Vagina (tissue), 2 donors: Measurements from ENCODE around the gene AUH. TPM values are rescaled to one million over a fixed set of nuclear protein-coding genes. Genes with fewer than 3 reads are reported as not detected.

ENCODE experiments used
- DNase-seq, 2 donors: peaks; one replicate each; pipeline ENCODE4 v3.0.0-alpha.2; 2017; ENCODE audit errors: extremely low spot score in 2 of 2
- H3K27ac ChIP-seq: fragments of 200-600 bp; sonication (generic); one replicate; pipeline ENCODE4 v1.5.1; 2019
- H3K27me3 ChIP-seq: fragments of 200-600 bp; sonication (generic); one replicate; pipeline ENCODE4 v1.5.1; 2019
- H3K36me3 ChIP-seq, 2 donors: fragments of 200-600 bp; sonication (generic); one replicate each; pipeline ENCODE4 v1.5.1; 2017 to 2019
- H3K4me1 ChIP-seq: fragments of 200-600 bp; sonication (generic); one replicate; pipeline ENCODE4 v1.5.1; 2019
- H3K4me3 ChIP-seq, 2 donors: fragments of 200-600 bp; sonication (generic); 1 replicate in 1 of 2; 2 replicates in 1 of 2; pipeline ENCODE4 v1.5.1; 2016 to 2019
- H3K9me3 ChIP-seq: fragments of 200-600 bp; sonication (generic); one replicate; pipeline ENCODE4 v1.5.1; 2019
- POLR2A ChIP-seq, 2 donors: fragments of 450-650 bp; IDR thresholded peaks; one replicate each; pipeline ENCODE4 v1.6.1; 2017; ENCODE audit warnings: antibody characterized with exemption in 2 of 2, mild to moderate bottlenecking in 2 of 2, moderate library complexity in 2 of 2
- POLR2AphosphoS5 ChIP-seq, 2 donors: sonication (generic); formaldehyde crosslinking; IDR thresholded peaks; one replicate each; pipeline ENCODE4 v1.9.0; 2017; ENCODE audit warnings: antibody characterized with exemption in 2 of 2, mild to moderate bottlenecking in 2 of 2, low read depth in 1 of 2; ENCODE audit not compliant: insufficient read depth in 1 of 2
- intact Hi-C: fragments of 100-400 bp; cut with DNase I; formaldehyde crosslinking; loops from one replicate; pipeline ENCODE4 v1.15.1; 2023
- total RNA-seq: library from RNA; depleted of rRNA; stranded (reverse); fragments of >200 nt; gene quantifications from one replicate; pipeline ENCODE4 v1.2.3, GENCODE V29; 2016
- TF ChIP-seq, protein P1 (sequence below), 3 experiments: fragments of 450-650 bp in 2 of 3; fragments of 200-600 bp in 1 of 3; sonication (generic) in 1 of 3; IDR thresholded peaks; one replicate each; pipeline ENCODE4 v1.5.1; 2017 to 2019; ENCODE audit warnings: antibody characterized with exemption in 3 of 3, mild to moderate bottlenecking in 2 of 3, moderate library complexity in 2 of 3

Gene AUH
- total RNA-seq, 1 donor from 2014 or later, result 39.0 TPM

DNA sequence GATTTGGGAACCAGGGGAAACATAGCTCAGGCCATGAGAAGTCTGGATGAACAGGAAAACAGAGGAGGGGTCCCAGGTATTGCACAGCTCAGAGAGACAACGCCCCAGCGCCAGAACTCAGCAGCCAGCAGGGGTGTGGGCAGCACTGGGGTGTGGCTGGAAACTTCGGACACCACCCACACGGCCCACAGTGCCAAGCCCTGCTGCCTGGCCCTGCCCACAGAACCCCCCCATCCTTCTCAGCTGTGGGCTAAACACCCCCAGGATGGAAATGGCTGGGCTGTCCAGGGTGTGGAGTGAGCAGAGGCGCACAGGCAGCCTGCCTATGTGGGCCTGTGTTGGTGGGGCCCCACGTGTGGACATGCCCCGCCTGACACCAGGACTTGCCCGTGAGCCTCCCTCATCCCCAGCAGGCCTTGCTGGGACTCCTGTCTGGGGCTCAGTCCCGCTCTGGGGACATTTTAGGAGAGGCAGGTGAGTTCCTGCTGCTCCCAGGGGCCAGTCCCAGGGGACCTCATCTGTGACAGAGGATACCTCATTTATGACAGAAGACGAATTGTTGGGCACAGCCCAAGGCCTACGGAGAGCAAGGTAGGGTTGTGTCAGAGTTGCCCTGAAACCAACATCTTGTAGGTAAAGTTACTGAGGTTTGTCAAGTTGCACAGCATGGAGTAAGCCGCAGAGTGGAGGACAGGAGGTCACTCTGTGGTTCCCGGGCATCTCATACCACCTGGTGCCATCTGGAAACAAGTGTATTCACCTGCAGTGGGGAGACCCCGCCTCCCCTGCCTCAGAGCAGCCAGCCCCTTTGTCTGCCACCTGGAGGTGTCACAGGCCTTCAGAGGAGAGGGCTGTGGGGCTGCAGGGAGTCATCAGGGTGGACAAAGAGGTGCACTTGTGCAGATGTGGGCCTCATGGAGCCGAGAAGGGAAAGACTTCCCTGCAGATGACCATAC is 183.2 kb downstream of the AUH start:
- no peak overlapping the region for H3K4me3 ChIP-seq
- DNase-seq, result peak; percentile 80 to 95
- H3K36me3 ChIP-seq, result no peaks in the 10 kb centered on the region
- no peak overlapping the region for H3K27ac ChIP-seq
- H3K9me3 ChIP-seq, result no peaks in the 10 kb centered on the region
- TF ChIP-seq POLR2A (IDR thresholded peaks at IDR 0.05) (no peak), POLR2AphosphoS5 (IDR thresholded peaks at IDR 0.05; ENCODE audit: insufficient read depth in 1 of 2, low read depth in 1 of 2) (no peak)
- TF ChIP-seq, protein P1, sequence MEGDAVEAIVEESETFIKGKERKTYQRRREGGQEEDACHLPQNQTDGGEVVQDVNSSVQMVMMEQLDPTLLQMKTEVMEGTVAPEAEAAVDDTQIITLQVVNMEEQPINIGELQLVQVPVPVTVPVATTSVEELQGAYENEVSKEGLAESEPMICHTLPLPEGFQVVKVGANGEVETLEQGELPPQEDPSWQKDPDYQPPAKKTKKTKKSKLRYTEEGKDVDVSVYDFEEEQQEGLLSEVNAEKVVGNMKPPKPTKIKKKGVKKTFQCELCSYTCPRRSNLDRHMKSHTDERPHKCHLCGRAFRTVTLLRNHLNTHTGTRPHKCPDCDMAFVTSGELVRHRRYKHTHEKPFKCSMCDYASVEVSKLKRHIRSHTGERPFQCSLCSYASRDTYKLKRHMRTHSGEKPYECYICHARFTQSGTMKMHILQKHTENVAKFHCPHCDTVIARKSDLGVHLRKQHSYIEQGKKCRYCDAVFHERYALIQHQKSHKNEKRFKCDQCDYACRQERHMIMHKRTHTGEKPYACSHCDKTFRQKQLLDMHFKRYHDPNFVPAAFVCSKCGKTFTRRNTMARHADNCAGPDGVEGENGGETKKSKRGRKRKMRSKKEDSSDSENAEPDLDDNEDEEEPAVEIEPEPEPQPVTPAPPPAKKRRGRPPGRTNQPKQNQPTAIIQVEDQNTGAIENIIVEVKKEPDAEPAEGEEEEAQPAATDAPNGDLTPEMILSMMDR (IDR thresholded peaks at IDR 0.05), result no peak
- peaks cover 15% of the 10 kb centered on the region for H3K4me1 ChIP-seq
- intact Hi-C loops, result no loop called here
- no peaks in the 10 kb centered on the region for H3K27me3 ChIP-seq

DNA sequence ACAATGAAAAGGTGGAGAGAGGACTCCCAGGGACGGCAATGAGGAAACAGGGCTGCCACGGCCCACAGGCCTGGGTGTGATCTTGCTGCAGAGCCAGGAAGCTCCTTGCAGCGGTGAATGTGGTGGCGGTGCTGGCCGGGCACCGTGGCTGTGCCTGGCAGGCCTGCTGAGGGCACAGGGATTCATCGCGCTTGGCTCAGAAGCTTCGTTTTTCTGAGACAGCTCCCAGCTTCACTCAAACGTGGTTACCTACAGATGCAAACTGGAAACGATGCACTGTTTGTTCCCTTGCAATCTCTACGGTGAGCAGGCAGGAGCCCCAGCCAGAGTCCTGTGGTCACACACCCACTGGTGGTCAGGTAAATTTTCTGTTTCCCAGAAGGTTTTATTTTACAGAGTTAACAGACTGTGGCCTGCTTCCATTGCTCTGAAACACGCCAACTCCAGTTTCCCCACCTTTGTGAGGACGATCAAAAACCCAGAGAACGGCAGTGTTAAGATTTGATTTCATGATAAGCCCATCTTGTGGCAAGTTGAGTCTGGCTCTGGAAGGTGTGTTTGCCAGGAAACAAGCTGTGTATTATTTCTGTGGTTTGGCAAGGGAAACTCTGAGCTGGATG is 183.9 kb downstream of the AUH start:
- H3K36me3 ChIP-seq, result no peaks in the 10 kb centered on the region
- H3K27ac ChIP-seq, result no peak overlapping the region
- TF ChIP-seq POLR2A (IDR thresholded peaks at IDR 0.05) (no peak), POLR2AphosphoS5 (IDR thresholded peaks at IDR 0.05; ENCODE audit: insufficient read depth in 1 of 2, low read depth in 1 of 2) (peak in 1 of 2 donors; percentile 26)
- TF ChIP-seq, protein P1 (IDR thresholded peaks at IDR 0.05), result no peak
- H3K9me3 ChIP-seq, result no peaks in the 10 kb centered on the region
- H3K27me3 ChIP-seq, result no peaks in the 10 kb centered on the region
- intact Hi-C loops, result no loop called here
- H3K4me1 ChIP-seq, result peaks cover 10% of the 10 kb centered on the region
- DNase-seq, result peak; percentile 79 to 93
- no peak overlapping the region for H3K4me3 ChIP-seq

DNA sequence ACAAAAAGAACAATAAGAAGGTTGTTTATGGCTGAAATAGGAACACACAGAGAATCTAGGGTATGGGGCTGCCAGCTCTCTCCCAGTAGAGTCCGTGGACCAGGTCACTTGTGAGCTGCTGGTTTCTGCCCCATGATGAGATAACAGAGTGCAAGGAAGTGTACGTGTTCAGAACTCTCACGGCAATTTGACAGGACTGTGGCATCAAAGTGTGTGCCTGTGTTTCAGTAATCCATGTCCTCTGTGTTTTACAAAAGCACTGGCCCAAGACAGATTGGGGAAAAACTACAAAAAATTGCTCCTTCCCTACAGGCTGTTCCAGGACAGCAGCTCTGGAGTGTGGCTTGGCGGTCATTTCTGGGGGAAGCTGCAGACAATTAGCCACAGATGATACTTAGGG is 184.6 kb downstream of the AUH start:
- no peak overlapping the region for H3K27ac ChIP-seq

DNA sequence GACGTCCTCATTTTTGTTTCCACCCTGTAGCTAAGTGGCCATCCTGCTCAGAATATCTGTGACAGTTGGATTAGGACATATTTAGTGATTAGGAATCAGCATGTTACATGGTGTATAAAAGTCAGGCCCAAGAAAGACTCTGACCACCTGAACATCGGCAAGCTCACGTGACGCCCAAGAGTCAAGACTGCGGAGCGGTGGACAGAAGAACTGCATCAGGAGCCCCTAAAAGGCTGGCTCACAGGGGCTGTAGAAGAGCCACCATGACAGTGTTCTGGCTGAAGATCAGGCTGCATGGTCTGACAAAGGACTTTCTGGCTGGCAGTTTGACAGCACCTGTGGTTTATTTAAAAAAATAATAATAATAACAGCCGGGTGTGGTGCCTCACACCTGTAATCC is 185.3 kb downstream of the AUH start:
- H3K9me3 ChIP-seq, result no peaks in the 10 kb centered on the region
- H3K27ac ChIP-seq, result no peak overlapping the region
- H3K4me3 ChIP-seq, result no peak overlapping the region
- TF ChIP-seq POLR2AphosphoS5 (IDR thresholded peaks at IDR 0.05; ENCODE audit: insufficient read depth in 1 of 2, low read depth in 1 of 2), result no peak
- TF ChIP-seq, protein P1 (IDR thresholded peaks at IDR 0.05), result no peak
- TF ChIP-seq POLR2A (IDR thresholded peaks at IDR 0.05), result no peak
- H3K36me3 ChIP-seq, result no peaks in the 10 kb centered on the region
- intact Hi-C loops, result no loop called here
- no peaks in the 10 kb centered on the region for H3K27me3 ChIP-seq
- peak; percentile 56 to 58 for DNase-seq
- peaks cover 8% of the 10 kb centered on the region for H3K4me1 ChIP-seq

More for the DNA sequence above, 184.6 kb downstream of the AUH start:
- Histone ChIP-seq H3K27me3 (no peaks in the 10 kb centered on the region), H3K36me3 (no peaks in the 10 kb centered on the region), H3K9me3 (no peaks in the 10 kb centered on the region), H3K4me1 (peaks cover 8% of the 10 kb centered on the region), H3K4me3 (no peak overlapping the region)
- TF ChIP-seq, protein P1 (IDR thresholded peaks at IDR 0.05), result no peak
- TF ChIP-seq POLR2AphosphoS5 (IDR thresholded peaks at IDR 0.05; ENCODE audit: insufficient read depth in 1 of 2, low read depth in 1 of 2), result no peak
- no peak for TF ChIP-seq POLR2A (IDR thresholded peaks at IDR 0.05)
- intact Hi-C loops, result no loop called here
- DNase-seq, result peak; percentile 14 to 65
